Epithelial cell of proximal tubule (primary cell): ENCODE data around the gene IL23A. TPM values are rescaled to one million over a fixed set of nuclear protein-coding genes. Genes with fewer than 3 reads are reported as not detected.
"Not testable (repeated sequence)": the region's sequence is repeated elsewhere in the genome, so short reads cannot be mapped to it uniquely, and the experiment has no call there.

Experiments
- DNase-seq: peaks from one replicate; pipeline ENCODE4 v3.0.0-alpha.2; 2011; ENCODE audit warnings: low read depth
- H3K4me3 ChIP-seq: 2 replicates; pipeline ENCODE4 v1.5.1; 2011; ENCODE audit warnings: low read depth, mild to moderate bottlenecking, low read length
- total RNA-seq: library from RNA; depleted of rRNA; stranded (reverse); fragments of >200 nt; gene quantifications from 2 replicates; pipeline ENCODE4 v1.2.3, GENCODE V29; 2015
- TF ChIP-seq, protein P1 (sequence below): conservative IDR thresholded peaks from 2 replicates; pipeline ENCODE4 v1.5.1; 2012; ENCODE audit warnings: low read depth, mild to moderate bottlenecking, low read length

The IL23A gene
- total RNA-seq, 1 donor from 2014 or later = 26.1 TPM

DNA sequence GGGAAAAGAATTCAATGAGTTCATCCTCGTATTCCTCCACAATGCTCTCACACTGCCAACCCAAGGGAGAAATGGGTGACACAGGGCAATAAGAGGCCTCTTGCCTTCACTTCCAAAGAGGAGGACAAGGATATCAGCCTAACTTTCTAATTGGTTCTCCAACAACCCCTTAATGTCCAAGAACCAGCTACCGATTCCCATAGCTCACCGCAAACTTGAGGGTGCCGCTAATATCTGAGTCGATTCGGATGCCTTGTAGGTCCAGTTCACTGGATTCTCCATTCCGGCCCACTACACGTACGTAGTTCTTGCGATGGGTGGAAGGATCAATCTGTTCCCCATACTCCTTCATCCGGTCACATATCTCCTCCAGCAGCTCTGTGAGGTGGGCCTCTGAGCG, 27.7 kb upstream of the IL23A start:
- TF ChIP-seq, protein P1, sequence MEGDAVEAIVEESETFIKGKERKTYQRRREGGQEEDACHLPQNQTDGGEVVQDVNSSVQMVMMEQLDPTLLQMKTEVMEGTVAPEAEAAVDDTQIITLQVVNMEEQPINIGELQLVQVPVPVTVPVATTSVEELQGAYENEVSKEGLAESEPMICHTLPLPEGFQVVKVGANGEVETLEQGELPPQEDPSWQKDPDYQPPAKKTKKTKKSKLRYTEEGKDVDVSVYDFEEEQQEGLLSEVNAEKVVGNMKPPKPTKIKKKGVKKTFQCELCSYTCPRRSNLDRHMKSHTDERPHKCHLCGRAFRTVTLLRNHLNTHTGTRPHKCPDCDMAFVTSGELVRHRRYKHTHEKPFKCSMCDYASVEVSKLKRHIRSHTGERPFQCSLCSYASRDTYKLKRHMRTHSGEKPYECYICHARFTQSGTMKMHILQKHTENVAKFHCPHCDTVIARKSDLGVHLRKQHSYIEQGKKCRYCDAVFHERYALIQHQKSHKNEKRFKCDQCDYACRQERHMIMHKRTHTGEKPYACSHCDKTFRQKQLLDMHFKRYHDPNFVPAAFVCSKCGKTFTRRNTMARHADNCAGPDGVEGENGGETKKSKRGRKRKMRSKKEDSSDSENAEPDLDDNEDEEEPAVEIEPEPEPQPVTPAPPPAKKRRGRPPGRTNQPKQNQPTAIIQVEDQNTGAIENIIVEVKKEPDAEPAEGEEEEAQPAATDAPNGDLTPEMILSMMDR = no peak
- no peak for DNase-seq
- no peak overlapping the region for H3K4me3 ChIP-seq

DNA sequence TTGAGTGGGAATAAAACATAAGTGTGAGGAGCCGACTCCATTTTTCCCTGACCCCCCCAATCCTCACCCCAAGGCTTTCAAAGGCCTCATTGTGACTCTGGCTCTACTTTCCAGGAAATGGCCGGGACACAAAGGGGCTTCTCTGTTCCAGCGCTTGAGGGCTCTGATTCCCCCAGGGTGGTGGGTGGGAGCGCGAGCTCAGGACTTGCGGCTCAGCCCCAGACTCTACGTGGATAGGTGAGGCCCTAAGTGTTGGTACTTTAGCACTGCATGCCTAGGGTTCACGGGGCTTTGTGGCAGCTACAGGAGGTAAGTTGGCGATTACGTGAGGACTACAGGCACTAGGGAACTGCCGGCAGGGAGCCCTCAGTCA, 23.4 kb upstream of the IL23A start:
- peak overlapping the region; percentile 95 for H3K4me3 ChIP-seq
- DNase-seq = no peak
- TF ChIP-seq, protein P1 = no peak

DNA sequence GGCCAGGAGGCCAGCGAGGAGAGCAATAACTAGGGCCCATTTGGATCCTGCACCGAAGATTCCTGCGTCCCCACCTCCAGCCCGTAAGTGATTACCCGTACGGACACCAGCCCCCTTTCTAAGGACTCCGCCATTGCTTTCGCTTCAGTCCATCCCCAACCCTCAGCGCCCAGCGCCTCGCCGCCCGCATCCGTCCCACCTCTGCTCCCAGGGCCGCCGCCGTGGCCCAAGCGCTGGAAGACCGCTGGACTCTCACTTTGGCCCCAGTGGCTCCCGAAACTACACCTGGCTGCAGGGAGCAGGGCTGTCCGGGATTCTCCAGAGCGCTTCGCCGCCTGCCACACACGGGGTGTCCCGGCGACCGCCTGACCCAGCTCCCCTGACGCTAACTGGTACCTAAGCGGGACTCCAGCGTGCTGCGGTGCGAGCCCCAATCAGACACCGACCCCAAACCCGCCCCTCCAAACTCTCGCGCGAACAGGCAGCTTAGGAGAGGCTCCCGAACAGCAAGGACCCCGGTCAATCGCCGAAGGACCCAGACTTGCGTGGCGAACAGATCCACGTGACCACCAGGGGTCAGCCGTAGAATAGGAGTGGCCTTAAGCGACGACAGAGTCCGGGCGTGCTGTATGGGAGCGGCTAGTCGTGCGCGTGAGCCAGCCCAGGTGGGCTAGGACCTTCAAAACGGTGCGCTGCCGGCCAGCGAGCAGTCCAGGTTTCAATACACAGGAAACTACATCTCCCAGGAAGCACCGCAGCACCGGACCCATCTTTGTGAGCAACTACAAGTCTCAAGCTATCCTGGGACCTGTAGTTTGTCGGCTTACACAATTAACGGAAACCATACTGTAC, 22.8 kb upstream of the IL23A start, which contains the start of gene CNPY2:
Gene CNPY2, minus strand, starts transcription at position 367 of the 852 bp plus-strand sequence. CDS start 771 bp downstream, outside the sequence.
- peak; percentile 92 for DNase-seq
- H3K4me3 ChIP-seq = peak within 1 kb of the TSS; percentile 95
- TF ChIP-seq, protein P1 = peak; percentile 14

DNA sequence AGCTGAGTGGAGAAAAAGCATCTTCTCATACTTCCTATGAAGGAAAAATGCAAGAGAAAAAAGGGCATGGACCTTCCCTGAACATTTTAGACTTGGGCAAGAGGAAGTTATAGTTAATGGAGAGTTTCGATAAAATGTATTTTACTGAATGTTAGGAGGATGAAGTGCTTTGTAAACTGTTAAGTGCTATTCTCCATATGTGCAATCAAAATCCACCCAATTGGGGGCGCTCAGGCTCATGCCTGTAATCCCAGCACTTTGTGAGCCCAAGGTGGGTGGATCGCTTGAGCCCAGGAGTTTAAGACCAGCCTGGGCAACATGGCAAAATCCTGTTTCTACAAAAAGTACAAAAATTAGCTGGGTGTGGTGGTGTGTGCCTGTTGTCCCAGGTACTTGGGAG, 21.0 kb upstream of the IL23A start:
- no peak overlapping the region for H3K4me3 ChIP-seq
- no peak for DNase-seq
- TF ChIP-seq, protein P1 = no peak

DNA sequence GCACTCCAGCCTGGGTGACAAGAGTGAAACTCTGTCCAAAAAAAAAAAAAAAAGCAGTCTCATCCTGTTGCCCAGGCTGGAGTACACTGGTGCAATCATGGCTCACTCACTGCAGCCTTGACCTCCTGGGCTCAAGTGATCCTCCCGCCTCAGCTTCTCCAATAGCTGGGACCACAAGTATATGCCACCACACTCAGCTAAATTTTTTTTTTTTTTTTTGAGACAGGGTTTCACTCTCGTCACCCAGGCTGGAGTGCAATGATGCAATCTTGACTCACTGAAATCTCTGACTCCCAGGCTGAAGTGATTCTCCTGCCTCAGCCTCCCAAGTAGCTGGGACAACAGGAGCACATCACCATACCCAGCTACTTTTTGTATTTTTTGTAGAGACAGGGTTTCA, 17.7 kb upstream of the IL23A start:
- TF ChIP-seq, protein P1 = no peak
- no peak for DNase-seq
- no peak overlapping the region for H3K4me3 ChIP-seq

DNA sequence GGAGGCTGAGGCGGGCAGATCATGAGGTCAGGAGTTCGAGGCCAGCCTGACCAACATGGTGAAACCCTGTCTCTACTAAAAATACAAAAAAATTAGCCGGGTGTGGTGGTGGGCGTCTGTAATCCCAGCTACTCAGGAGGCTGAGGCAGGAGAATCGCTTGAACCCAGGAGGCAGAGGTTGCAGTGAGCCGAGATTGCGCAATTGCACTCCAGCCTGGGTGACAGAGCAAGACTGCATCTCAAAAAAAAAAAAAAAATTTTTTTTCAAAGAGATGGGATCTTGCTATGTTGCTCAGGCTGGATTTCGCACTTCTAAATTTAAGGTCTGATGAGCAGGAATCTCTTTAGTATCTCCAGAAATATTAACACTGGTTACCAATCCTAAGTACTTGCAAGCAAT, 17.1 kb upstream of the IL23A start:
- not testable (repeated sequence) for H3K4me3 ChIP-seq, DNase-seq

DNA sequence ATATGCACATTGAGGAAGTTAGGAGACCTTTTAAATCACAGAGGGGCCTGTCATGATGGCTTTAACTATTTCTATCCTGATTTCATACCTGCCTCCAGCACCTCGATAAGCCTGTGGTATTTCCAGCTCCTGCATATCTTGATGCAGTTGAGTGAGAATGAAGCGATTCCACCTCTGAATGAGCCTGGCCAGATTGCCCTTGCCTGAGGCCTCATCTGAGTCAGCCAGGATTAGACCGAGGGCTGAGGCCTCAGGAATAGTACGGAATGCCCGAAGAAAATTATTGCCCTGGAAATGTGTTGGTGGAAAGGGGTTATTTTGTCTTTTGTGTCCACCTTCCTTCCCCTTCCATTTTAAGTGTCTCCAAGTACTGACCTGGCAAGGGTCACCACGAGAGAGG, 14.5 kb upstream of the IL23A start:
- TF ChIP-seq, protein P1 = no peak
- DNase-seq = no peak
- no peak overlapping the region for H3K4me3 ChIP-seq
